Thyroid gland (tissue), 4 donors: ENCODE data around the gene RPL27A. TPM values are rescaled to one million over a fixed set of nuclear protein-coding genes. Genes with fewer than 3 reads are reported as not detected.

Experiments used
- DNase-seq, 2 donors: peaks; one replicate each; pipeline ENCODE4 v3.0.0-alpha.2; 2019
- H3K27ac ChIP-seq, 3 donors: fragments of 200-600 bp; sonication (generic); 1 replicate in 2 of 3; 2 replicates in 1 of 3; pipeline ENCODE4 v1.5.1; 2016 to 2019; ENCODE audit warnings: mild to moderate bottlenecking in 1 of 3, moderate library complexity in 1 of 3
- H3K27me3 ChIP-seq: fragments of 200-600 bp; sonication (generic); one replicate; pipeline ENCODE4 v1.5.1; 2019
- H3K36me3 ChIP-seq, 2 donors: fragments of 200-600 bp; sonication (generic); one replicate each; pipeline ENCODE4 v1.5.1; 2016 to 2019
- H3K4me1 ChIP-seq, 2 donors: fragments of 200-600 bp; sonication (generic); one replicate each; pipeline ENCODE4 v1.5.1; 2017 to 2019
- H3K4me3 ChIP-seq, 3 donors: fragments of 200-600 bp; sonication (generic); replicated peaks in 1 of 3; 1 replicate in 2 of 3; 2 replicates in 1 of 3; pipeline ENCODE4 v1.5.1; 2016; ENCODE audit warnings: mild to moderate bottlenecking in 1 of 3
- H3K9me3 ChIP-seq: fragments of 200-600 bp; sonication (generic); one replicate; pipeline ENCODE4 v1.5.1; 2017
- POLR2A ChIP-seq, 2 donors: fragments of 450-650 bp; IDR thresholded peaks; one replicate each; pipeline ENCODE4 v1.6.1; 2017; ENCODE audit warnings: antibody characterized with exemption in 2 of 2, mild to moderate bottlenecking in 2 of 2, moderate library complexity in 1 of 2
- WGBS, 2 donors: methylation state at CpG; one replicate each; pipeline ENCODE4 v1.1.5; 2017; 5-methylcytosine and 5-hydroxymethylcytosine counted together
- intact Hi-C: fragments of 100-400 bp; cut with DNase I; formaldehyde crosslinking; loops from one replicate; pipeline ENCODE4 v1.15.1; 2023
- total RNA-seq, 4 donors: library from RNA; depleted of rRNA; stranded (reverse); fragments of >200 nt; gene quantifications; one replicate each; pipeline ENCODE4 v1.2.3, GENCODE V29; 2016
- TF ChIP-seq, protein P1 (sequence below), 6 experiments: fragments of 200-600 bp in 3 of 6; fragments of 450-650 bp in 3 of 6; sonication (generic) in 3 of 6; IDR thresholded peaks; one replicate each; pipeline ENCODE4 v1.5.1; 2016 to 2019; ENCODE audit warnings: antibody characterized with exemption in 6 of 6, mild to moderate bottlenecking in 2 of 6, inconsistent platforms in 1 of 6, moderate library complexity in 1 of 6

Gene RPL27A
- total RNA-seq, 4 donors from 2014 or later = 1,071 to 3,396 (median 1,647) TPM

DNA sequence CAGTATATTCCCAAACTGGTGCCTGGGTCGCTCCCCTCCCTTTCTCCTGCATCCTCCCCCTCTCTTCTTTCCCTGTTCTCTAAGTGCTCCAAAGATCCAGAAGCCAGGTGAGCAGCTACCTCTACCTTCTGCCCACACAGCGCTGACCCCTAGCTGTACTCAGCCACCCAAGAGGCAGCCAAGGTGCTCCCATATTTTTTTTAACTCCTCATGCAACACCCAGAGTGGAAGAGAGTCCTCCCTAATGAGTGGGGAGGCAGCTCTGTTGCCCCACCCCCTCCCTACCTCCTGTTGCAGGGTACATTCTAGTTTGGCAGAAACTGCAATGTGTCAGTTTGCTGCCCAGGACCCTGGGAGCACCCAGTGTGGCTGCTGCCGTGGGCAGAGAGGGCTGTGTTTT is 40.2 kb downstream of the RPL27A start:
- Histone ChIP-seq H3K27me3 (no peaks in the 10 kb centered on the region), H3K36me3 (no peaks in the 10 kb centered on the region), H3K4me1 (peaks cover 58 to 70% of the 10 kb centered on the region in 2 donors), H3K9me3 (no peaks in the 10 kb centered on the region), H3K27ac (peak overlapping the region in 2 of 3 donors; percentile 88 to 92), H3K4me3 (no peak overlapping the region)
- DNase-seq = no peak
- TF ChIP-seq POLR2A (IDR thresholded peaks at IDR 0.05) = no peak
- TF ChIP-seq, protein P1, sequence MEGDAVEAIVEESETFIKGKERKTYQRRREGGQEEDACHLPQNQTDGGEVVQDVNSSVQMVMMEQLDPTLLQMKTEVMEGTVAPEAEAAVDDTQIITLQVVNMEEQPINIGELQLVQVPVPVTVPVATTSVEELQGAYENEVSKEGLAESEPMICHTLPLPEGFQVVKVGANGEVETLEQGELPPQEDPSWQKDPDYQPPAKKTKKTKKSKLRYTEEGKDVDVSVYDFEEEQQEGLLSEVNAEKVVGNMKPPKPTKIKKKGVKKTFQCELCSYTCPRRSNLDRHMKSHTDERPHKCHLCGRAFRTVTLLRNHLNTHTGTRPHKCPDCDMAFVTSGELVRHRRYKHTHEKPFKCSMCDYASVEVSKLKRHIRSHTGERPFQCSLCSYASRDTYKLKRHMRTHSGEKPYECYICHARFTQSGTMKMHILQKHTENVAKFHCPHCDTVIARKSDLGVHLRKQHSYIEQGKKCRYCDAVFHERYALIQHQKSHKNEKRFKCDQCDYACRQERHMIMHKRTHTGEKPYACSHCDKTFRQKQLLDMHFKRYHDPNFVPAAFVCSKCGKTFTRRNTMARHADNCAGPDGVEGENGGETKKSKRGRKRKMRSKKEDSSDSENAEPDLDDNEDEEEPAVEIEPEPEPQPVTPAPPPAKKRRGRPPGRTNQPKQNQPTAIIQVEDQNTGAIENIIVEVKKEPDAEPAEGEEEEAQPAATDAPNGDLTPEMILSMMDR (IDR thresholded peaks at IDR 0.05) = no peak
- WGBS, 2 donors = 80 to 87% methylated on average over 3 of the region's 3 CpGs
- intact Hi-C loops = no loop called here

DNA sequence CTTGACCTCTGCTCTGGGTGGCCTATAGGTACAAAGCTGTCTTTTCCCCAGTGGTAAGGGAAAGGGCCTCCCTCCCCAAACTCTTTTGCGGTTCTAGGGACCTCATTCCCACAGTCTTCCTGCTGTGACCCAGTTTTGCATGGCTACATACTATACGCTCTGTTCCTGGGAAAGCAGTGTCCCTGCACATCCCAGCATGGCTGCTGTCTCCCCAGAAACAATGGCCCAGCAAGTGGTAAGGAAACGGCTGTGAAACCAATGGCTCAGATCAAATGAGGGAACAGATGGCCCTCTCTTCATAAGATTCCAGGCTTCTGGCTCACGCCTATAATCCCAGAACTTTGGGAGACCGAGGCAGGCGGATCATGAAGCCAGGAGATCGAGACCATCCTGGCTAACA is 41.1 kb downstream of the RPL27A start:
- peaks cover 51 to 71% of the 10 kb centered on the region in 2 donors for H3K4me1 ChIP-seq
- intact Hi-C loops = no loop called here
- no peak overlapping the region for H3K4me3 ChIP-seq
- DNase-seq = no peak
- 95 to 97% methylated on average over 7 of the region's 7 CpGs for WGBS, 2 donors
- TF ChIP-seq, protein P1 (IDR thresholded peaks at IDR 0.05) = no peak
- TF ChIP-seq POLR2A (IDR thresholded peaks at IDR 0.05) = no peak
- H3K27ac ChIP-seq = peak overlapping the region in 2 of 3 donors; percentile 88 to 92
- H3K36me3 ChIP-seq = no peaks in the 10 kb centered on the region
- H3K27me3 ChIP-seq = no peaks in the 10 kb centered on the region
- no peaks in the 10 kb centered on the region for H3K9me3 ChIP-seq

- TF ChIP-seq, protein P1 (IDR thresholded peaks at IDR 0.05) = no peak
- no peak for TF ChIP-seq POLR2A (IDR thresholded peaks at IDR 0.05)
- no peaks in the 10 kb centered on the region for H3K36me3 ChIP-seq
- H3K9me3 ChIP-seq = no peaks in the 10 kb centered on the region
- intact Hi-C loops = no loop called here
- H3K4me3 ChIP-seq = no peak overlapping the region
- DNase-seq = no peak
- peaks cover 42 to 69% of the 10 kb centered on the region in 2 donors for H3K4me1 ChIP-seq
- 86 to 96% methylated on average over 7 of the region's 7 CpGs for WGBS, 2 donors
- H3K27ac ChIP-seq = no peak overlapping the region
- no peaks in the 10 kb centered on the region for H3K27me3 ChIP-seq
These were observed 42.1 kb downstream of the RPL27A start for GRCh38 chr11:8724682-8725081.

GRCh38 chr11:8726395-8726794 is 43.8 kb downstream of the RPL27A start:
- H3K27ac ChIP-seq = peak overlapping the region in 1 of 3 donors; percentile 13
- H3K27me3 ChIP-seq = no peaks in the 10 kb centered on the region
- H3K9me3 ChIP-seq = no peaks in the 10 kb centered on the region
- TF ChIP-seq POLR2A (IDR thresholded peaks at IDR 0.05) = no peak
- TF ChIP-seq, protein P1 (IDR thresholded peaks at IDR 0.05) = no peak
- intact Hi-C loops = no loop called here
- no peak overlapping the region for H3K4me3 ChIP-seq
- no peaks in the 10 kb centered on the region for H3K36me3 ChIP-seq
- DNase-seq = no peak
- peaks cover 28 to 58% of the 10 kb centered on the region in 2 donors for H3K4me1 ChIP-seq
- WGBS, 2 donors = 86 to 91% methylated on average over 4 of the region's 4 CpGs

DNA sequence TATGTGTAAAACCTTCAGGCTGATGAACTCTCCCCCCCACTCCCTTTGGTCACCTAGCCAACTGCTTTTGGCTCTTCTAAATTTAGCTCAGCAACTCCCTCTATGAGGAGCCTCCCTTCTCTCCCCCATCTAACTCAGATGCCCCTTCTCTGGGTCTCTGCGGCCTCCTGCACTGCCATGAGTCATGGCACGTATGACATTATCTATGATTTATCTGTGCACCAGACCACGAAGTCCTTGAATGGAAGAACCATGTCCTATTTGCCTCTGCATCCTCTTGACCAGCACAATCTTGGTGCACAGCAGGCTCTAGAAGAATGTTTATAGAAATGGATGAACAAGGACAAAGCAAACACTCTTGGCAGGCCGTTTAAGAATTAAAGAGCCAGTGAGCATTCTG is 46.0 kb downstream of the RPL27A start:
- H3K27me3 ChIP-seq = no peaks in the 10 kb centered on the region
- H3K36me3 ChIP-seq = no peaks in the 10 kb centered on the region
- TF ChIP-seq, protein P1 (IDR thresholded peaks at IDR 0.05) = no peak
- TF ChIP-seq POLR2A (IDR thresholded peaks at IDR 0.05) = no peak
- 28 to 49% methylated on average over 4 of the region's 4 CpGs for WGBS, 2 donors
- peaks cover 32 to 59% of the 10 kb centered on the region in 2 donors for H3K4me1 ChIP-seq
- H3K4me3 ChIP-seq = no peak overlapping the region
- peak overlapping the region in 2 of 3 donors; percentile 33 to 53 for H3K27ac ChIP-seq
- intact Hi-C loops = no loop called here
- DNase-seq = no peak
- H3K9me3 ChIP-seq = no peaks in the 10 kb centered on the region
